ENCODE data around the gene TMEM203.

GRCh38 chr9:137229903-137230704 lies 24.7 kb upstream of the TMEM203 start:
- TF ChIP-seq CTCF (optimal IDR thresholded peaks at IDR 0.05 in 1 of 3, IDR thresholded peaks at IDR 0.05 in 1 of 3, conservative IDR thresholded peaks at IDR 0.05 in 1 of 3; ENCODE audit: extremely low read depth in 1 of 3, insufficient read depth in 2 of 3, low read length in 3 of 3): no peak
- TF ChIP-seq EZH2 (IDR thresholded peaks at IDR 0.05; ENCODE audit: low read length): no peak

All from keratinocyte (primary cell).